NCI-H345 treated with DMSO at 0.1 percent for 48 hours (cell line): ENCODE measurements around the gene CNOT1.
A peak's percentile ranks its signal among the peaks of the same experiment; 100 is the strongest.

ENCODE experiments used
- DNase-seq: peaks from one replicate; lab custom pipeline; 2025; ENCODE audit not compliant: unreplicated experiment; lab: John Stamatoyannopoulos, UW

Gene CNOT1

DNA sequence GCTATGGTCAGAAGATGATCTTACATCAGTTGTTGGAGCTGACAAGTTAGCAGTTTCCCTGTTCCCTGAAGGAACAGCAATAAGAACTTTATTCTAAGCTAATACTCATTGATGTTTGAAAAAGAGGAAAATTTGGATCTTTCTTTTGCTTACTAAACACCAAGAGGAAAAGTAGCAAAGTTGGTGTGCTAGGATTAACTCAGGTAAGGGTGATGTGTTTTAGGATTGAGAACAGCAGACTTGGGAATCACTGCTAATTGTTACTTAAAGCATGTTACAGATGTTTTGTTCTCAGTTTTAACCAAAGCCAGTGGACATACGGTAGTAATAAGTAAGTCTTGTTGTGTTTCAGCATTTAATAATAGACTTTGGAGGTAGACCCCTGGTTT lies 110.7 kb downstream of the CNOT1 start:
- no peak for DNase-seq

DNA sequence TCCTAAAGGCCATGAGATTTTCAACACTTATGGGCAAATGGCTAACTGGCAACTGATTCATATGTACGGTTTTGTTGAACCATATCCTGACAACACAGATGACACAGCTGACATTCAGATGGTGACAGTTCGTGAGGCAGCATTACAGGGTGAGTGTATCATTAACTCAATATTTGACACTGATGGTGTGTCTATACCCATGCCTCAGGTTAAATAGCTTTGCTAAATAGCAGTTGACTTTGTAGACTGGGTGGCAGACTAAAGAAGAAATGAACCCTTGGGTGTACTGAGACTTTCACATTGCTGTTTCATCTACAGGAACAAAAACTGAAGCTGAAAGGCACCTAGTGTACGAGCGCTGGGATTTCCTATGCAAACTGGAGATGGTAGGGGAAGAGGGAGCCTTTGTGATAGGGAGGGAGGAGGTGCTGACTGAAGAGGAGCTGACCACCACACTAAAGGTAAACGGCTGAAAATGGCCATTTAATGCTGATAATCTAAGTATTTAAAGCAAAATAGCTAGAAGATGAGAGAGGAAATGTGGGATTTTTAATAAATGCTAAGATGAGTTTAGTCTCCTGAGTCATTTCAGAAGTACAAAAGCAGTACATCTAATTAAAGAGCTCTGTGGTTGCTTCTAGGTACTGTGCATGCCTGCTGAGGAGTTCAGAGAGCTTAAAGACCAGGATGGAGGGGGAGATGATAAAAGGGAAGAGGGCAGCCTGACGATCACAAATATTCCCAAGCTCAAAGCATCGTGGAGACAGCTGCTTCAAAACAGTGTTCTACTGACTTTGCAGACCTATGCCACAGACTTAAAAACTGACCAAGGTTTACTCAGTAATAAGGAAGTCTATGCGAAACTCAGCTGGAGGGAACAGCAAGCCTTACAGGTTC lies 111.3 kb downstream of the CNOT1 start:
- no peak for DNase-seq

DNA sequence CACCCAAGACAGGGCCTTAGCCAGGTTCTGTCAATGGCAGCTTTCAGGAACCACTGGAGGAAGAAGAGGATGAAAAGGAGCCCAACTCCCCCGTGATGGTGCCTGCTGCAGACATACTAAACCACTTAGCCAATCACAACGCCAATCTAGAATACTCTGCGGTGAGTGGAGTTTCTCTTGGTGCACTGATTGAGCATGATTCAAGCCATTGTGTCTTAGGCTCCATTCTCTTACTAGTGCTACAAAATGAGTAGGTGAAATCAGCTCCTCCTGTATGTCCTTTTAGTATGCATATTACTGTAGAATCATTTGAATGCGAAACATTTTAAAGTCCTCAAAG lies 112.9 kb downstream of the CNOT1 start:
- no peak for DNase-seq

DNA sequence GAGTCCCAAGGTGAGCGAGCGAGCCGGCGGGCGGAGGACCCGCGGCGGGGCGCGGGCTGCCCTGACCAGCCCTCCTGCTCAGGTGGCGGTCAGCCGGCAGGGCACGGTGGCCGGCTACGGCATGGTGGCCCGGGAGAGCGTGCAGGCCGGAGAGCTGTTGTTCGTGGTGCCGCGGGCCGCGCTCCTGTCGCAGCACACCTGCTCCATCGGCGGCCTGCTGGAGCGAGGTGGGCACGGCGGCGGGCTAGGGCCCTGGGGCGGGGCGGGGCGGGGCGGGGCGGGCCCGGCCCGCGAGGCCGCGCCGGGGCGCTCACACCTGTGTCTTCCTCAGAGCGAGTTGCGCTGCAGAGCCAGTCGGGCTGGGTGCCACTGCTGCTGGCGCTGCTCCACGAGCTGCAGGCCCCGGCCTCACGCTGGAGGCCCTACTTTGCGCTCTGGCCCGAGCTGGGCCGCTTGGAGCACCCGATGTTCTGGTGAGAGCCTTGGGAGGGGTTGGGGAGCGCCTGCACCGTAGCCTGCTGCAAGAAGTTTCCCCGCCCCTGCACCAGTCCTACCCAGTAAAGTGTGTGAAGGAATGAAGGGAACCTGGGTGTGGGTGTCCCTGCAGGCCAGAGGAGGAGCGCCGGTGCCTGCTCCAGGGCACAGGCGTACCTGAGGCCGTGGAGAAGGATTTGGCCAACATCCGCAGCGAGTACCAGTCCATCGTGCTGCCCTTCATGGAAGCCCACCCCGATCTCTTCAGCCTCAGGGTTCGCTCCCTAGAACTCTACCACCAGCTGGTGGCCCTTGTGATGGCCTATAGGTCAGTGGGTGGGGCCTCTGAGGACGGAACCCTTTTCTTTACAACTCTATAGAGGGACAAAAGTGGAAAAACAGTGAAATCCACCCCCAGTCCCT lies 113.5 kb downstream of the CNOT1 start:
- DNase-seq, result peak; percentile 9

DNA sequence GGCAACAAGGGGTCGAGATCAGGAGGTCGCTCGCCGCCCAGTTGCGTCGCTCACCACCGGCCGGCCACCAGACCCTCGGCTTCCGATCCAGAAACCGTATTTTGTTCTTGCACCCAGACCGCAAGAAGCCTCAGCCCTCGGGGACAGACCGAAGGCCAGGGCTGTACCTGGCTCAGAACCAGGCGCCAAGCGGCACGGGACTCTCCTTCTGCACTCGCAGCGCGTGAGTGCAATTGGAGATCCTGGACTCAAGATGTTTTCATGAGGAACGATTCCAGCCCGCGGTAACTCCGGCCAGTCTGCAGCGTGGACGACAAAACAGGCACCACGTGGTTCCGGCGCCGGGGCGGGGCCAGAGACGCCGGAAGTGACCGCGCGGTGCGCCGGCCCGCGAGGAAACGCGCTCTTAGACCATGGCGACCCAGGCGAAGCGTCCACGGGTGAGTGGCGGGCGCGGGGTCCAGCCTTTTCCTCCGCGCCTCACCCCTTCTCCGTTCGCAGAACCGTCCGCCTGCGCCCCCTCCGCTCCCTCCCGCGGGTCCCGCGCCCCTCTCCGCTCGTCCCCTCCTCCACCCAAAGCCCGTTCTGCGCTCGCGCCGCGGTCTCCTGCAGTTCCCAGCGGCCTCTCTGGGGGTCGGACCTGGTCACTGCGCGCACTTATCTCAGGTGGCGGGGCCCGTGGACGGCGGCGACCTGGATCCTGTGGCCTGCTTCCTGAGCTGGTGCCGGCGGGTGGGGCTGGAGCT lies 114.3 kb downstream of the CNOT1 start, which contains the start of gene SETD6:
SETD6 (plus strand) TSS at position 393 of the 746 bp plus-strand sequence; CDS start at position 414, 21 bp downstream.
- DNase-seq, result peak; percentile 51

DNA sequence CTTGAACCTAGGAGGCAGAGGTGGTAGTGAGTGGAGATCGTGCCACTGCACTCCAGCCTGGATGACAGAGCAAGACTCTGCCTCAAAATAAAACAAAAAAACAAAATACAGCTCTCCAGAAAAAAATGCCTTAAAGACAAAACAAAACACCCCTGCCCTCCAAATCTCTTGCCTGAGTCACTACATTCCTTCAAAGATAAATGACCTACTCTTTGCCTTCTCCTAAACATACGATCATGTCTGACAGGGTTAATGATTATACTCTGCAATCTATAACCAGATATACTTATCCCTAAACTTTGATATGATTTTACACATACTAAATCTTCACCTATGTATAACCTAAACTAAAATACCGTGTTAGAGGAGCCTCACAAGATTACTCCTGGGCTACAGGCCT lies 115.8 kb downstream of the CNOT1 start:
- no peak for DNase-seq

DNA sequence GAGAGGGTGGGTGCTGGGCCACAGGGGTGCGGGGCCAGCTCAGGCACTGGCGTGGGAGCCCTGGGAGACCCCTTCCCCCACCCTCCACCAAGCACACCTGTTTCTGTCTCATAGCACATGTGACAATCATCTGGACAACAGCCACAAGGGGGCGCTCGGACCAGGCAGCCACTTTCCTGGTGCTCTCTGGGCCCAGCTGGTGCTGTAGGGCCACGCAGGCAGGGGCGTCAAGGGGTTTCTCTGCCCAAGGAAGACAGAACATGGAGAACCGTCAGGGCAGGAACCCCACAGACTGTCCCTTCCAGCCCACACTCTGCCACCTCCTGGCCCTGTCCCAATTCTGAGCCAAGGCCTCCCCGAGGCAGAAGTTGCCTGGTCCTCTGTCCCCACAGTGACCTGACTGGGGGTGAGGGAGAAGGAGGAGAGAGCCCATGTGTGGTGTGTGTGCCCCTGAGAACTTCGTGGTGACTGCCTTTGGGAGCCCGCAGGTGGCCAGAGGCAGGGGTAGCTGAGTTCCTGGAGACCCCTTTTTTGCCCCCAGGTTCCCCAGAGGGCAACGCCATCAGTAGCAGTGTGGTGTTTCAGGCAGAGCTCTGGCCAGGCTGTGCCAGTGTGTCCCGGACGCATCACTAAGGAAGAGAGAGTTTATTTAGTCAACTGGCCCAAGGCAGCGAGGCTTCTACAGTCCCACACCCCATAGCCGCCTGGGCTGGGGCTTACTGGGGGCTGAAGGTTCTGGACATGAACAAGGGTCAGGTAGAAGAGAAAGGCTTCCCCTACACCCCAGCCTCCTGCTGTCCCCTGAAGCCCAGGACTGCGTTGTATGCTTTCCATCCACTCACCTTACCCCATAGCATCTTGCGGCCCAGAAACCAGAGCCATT lies 117.5 kb downstream of the CNOT1 start:
- peak; percentile 16 for DNase-seq

DNA sequence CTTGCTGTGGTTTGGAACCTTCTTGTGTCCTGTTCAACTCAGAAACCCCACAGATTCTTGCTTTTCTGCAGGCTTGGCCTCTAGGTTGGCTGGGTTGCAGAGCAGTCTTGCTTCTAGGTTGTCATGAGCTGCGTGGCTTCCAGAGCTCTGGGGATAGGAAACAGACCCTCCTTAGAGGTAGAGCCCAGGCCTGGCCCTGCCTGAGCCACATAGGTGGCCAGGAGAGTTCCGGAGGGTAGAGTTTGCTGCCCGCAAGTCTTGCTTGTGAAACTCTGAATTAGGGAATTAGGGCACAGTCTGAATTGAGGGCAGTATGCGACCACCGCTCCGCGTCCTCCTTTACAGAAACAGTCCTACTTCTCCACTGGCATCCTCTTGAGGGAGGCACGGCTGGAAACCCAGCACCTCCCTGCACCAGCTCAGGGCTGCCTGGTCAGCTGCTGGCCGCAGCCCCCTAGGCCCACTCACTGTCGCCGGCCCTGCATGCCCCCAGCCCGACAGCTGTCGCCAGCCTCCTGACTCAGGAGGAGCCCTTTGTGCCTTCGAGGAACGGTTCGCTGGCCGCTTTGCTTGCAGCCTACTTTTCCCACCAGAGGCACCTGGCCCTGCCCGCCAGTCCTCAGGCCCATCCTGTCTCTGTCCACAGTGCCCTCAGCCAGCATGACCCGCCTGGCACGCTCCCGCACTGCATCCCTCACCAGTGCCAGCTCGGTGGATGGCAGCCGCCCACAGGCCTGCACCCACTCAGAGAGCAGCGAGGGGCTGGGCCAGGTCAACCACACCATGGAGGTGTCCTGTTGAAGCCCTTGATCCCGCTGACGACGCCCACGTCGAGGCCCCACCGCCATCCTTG lies 118.6 kb downstream of the CNOT1 start:
- DNase-seq, result no peak

DNA sequence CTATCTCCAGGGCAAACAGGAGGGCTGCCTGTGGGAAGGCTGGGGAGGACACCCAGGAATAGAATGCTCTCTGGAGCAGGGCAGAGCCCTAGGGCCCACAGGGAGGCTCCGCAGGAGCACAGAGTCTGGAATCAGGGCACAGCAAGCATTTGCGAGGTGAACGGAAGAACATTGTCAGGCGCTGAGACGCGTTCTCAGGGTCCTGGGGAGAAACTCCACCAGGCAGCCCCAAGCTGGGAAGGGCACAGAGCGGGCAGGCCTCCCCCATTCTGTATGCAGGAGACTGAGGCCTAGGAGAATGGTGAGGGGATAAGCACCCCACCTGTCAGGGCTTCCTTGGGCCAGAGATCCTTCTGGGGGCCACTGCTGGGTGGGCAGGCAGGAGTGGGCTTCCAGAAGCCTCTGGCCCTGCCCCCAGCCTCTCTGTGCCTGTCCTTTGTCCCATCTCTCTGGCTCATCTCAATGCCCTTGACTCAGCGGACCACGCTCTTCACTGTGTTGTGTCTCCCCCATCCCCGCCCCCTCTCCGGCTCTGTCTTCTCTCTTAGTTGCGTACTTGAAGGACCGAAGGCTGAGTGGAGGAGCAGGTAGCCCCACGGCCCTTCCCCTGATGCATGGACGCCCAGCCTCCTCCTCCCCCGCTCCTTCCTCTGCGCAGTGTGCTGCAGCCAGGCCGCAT lies 119.4 kb downstream of the CNOT1 start:
- DNase-seq, result no peak

DNA sequence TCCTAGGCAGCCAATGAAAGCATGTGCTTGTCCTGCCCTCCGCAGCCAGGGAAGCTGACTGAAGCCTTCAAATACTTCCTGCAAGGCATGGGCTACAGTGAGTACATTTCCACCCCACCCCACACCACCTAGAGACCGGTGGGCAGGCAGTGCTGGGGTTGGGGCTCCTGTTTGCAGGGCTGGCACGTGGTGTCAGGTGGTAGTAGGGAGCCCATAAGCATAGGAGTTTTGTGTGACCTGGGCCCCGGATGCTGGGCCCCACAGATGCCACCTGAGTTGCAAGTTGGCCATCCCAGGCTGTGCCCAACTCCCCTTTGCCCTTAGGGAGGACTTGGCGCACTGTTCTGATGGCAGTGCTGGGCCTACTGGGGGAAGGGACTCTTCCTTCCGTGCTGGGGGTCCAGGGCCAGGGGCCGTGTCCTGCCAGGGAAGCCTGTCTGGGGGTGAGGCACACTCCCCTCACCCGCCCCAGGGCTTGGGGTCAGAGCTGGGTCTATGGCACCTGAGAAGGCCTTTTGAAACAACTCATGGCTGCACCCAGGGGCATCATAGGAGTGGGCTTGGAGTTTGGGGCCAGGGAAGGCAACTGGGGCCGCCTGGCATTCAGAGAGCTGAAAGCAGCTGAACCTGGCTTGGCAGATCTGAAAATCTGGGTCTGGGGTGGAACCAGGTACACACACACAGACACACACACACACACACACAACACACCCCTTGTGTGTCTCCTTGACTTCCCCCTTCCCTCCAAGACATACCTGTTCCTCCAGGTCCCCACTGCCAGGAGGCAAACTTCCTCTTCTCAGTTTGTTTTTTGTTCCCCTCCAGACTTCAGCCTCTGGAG lies 120.2 kb downstream of the CNOT1 start:
- DNase-seq, result no peak

DNA sequence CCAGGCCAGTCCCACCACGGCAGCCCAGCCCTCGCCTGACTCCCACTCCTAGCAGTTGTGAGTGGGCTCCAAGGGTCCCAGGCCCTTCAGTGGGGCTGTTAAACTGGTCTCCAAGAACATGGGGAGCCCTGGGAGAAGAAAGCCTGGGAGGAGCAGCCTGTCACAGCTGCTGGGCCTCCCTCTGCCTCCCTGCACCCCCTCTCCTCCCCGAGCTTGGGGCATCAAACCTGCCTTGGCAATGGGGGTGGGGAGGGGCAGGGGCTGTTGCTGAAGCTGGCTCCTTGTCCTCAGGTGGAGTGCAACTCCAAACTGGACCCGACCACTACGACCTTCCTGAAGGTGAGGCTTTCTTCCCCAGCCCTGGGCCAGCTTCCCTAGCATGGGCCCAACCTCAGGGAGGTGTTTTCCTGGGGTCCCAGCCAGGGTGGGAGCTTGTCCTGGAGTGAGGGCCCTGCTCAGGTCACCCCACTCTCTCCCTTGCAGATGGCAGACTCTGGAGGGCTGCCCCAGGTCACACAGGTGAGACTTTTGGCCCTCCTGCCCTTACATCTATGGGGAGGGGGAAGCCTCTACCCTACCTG lies 120.9 kb downstream of the CNOT1 start:
- no peak for DNase-seq

DNA sequence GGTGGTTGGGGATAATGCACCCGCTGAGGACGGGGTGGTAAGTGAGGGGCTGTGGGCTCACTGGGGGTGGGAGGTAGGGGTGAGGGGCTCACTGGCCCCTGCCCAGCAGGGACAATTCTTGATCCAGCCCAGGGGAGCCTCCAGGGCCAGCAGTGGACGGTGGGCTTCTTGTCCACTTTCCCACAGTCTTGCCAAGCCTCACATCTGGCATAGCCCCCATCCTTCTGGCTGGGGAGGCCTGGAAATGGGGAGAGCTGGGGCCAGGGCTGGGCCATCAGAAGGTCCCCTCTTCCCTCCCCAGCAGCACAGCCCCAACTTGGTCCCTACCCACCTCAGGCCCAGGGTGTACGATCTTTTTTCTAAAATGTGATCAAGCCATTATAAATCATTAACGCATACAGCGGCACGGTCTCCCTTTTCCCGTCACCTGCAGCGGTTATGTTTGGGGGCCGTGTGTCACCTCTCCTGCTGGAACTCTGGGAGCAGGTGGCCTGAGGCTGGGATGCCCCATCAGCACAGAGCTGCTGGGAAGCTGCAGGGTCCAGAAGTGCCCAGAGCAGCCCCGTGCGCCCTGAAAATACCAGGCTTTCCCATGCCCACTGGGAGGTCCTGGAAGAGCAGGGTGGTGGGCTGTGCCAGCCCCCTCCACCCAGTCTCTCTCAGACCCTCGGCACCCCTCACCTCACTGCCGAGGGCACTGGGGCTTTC lies 121.5 kb downstream of the CNOT1 start:
- no peak for DNase-seq

DNA sequence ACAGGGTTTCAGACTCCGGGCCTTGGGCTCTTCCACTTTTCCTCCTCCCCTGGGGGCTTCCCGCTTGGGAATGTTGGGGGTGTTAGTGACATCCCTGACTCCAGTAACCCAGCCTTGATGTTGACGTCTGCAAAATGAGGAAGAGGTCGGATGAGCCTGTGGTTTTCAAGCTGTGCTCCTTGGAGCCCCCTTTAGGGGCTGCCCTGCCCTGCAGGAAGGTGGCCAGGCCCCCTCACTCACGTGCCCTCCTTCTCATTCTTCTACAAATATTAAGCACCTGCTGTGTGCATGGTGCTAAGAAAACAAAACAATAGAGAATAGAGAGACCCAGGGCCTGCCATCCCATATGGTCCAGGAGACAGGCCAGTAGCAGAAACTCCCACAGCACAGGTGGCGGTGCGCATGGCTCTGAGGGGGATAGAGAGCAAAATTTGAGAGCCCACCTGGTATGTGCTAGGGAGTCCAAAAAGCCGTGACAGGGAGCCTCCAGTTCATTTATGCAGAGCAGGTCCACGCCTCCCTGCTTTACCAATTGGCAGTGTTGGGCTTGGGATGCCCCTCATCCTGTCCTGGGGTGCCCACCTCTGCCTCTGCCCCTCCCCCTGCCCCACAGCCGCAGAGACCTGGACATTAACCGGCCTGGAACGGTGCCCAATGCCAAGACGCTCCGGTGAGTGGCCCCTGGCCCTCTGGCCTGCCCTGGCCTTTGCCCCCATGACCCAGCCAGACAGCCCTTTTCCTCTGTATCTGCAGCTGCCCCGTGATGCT lies 122.2 kb downstream of the CNOT1 start:
- DNase-seq, result no peak

DNA sequence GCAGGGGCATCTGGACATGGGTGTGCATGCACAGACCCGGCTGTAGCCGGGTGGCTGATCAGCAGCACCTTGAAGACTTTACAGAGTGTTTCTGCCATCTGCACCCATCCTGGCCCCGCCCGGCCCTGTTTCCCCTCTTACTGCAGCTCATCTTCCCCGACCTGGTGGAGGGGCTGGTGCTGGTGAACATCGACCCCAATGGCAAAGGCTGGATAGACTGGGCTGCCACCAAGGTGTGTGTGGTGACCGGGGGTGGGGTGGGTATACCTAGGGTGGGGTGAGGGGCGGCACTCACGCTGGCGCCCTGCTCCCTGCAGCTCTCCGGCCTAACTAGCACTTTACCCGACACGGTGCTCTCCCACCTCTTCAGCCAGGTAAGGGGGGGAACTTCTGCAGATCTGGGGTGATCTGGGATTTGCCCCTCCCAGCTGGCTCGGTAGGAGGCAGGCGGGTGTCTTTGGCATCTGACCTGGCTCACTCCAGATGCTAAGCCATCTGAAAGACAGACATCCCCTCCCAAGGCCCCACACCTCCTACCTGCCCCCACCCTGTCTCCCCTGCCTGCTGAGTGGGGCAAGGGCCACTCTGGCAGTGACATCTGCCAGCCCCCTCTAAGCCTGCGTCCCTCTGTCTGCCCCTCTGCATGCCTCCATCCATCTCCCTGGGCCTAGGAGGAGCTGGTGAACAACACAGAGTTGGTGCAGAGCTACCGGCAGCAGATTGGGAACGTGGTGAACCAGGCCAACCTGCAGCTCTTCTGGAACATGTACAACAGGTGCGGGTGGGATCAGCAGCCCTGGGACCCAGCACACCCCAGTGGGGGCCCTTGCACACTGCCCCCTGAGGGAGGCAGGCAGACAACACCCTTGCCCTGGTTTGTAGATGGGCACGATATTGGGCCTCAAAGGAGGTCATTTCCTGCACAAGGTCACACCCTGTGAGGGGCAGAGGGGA lies 123.1 kb downstream of the CNOT1 start:
- no peak for DNase-seq
